ENCODE results near the gene MAGI2. TPM values are rescaled to one million over a fixed set of nuclear protein-coding genes. Genes with fewer than 3 reads are reported as not detected.

MAGI2 gene
- total RNA-seq, 6 experiments from 2014 or later = 1.2 to 4.0 (median 2.4) TPM

GRCh38 chr7:78179827-78180477, 1273.5 kb downstream of the MAGI2 start:
- TF ChIP-seq POLR2A (IDR thresholded peaks at IDR 0.05) = no peak
- TF ChIP-seq CTCF (IDR thresholded peaks at IDR 0.05) = no peak
- Histone ChIP-seq H3K36me3 (no peaks in the 10 kb centered on the region), H3K27ac (no peak overlapping the region), H3K27me3 (no peaks in the 10 kb centered on the region), H3K4me3 (no peak overlapping the region), H3K9me3 (no peaks in the 10 kb centered on the region), H3K4me1 (no peaks in the 10 kb centered on the region)
- ATAC-seq = no peak
- 74% methylated on average over 4 of the region's 4 CpGs for WGBS (ENCODE audit: insufficient coverage, low coverage, low lambda C conversion rate, missing lambda C conversion rate)
- intact Hi-C loops (cut with DNase I) = no loop called here
- no peak for DNase-seq

- WGBS (ENCODE audit: insufficient coverage, low coverage, low lambda C conversion rate, missing lambda C conversion rate) = 58% methylated on average over 5 of the region's 5 CpGs
- Histone ChIP-seq H3K27me3 (no peaks in the 10 kb centered on the region), H3K4me3 (no peak overlapping the region), H3K36me3 (no peaks in the 10 kb centered on the region), H3K27ac (no peak overlapping the region), H3K9me3 (no peaks in the 10 kb centered on the region), H3K4me1 (no peaks in the 10 kb centered on the region)
- ATAC-seq (no peak), DNase-seq (no peak)
- intact Hi-C loops (cut with DNase I) = no loop called here
- TF ChIP-seq POLR2A (IDR thresholded peaks at IDR 0.05) = no peak
- TF ChIP-seq CTCF (IDR thresholded peaks at IDR 0.05) = no peak
Measured at GRCh38 chr7:78179211-78179610, 1274.3 kb downstream of the MAGI2 start.

GRCh38 chr7:78178319-78178718, 1275.1 kb downstream of the MAGI2 start:
- Histone ChIP-seq H3K9me3 (no peaks in the 10 kb centered on the region), H3K27ac (no peak overlapping the region), H3K4me3 (no peak overlapping the region), H3K27me3 (no peaks in the 10 kb centered on the region), H3K4me1 (no peaks in the 10 kb centered on the region), H3K36me3 (no peaks in the 10 kb centered on the region)
- ATAC-seq = peak in 2 of 4 donors; percentile 45 to 56
- intact Hi-C loops (cut with DNase I) = no loop called here
- DNase-seq = no peak
- TF ChIP-seq POLR2A (IDR thresholded peaks at IDR 0.05) (no peak), CTCF (IDR thresholded peaks at IDR 0.05) (no peak)
- 38% methylated on average over 2 of the region's 2 CpGs for WGBS (ENCODE audit: insufficient coverage, low coverage, low lambda C conversion rate, missing lambda C conversion rate)

GRCh38 chr7:78176171-78176570, 1277.3 kb downstream of the MAGI2 start:
- ATAC-seq = peak in 2 of 4 donors; percentile 25 to 53
- Histone ChIP-seq H3K27me3 (no peaks in the 10 kb centered on the region), H3K4me3 (no peak overlapping the region), H3K27ac (no peak overlapping the region), H3K9me3 (no peaks in the 10 kb centered on the region), H3K36me3 (no peaks in the 10 kb centered on the region), H3K4me1 (no peaks in the 10 kb centered on the region)
- TF ChIP-seq POLR2A (IDR thresholded peaks at IDR 0.05) (no peak), CTCF (IDR thresholded peaks at IDR 0.05) (no peak)
- 56% methylated on average over 5 of the region's 5 CpGs for WGBS (ENCODE audit: insufficient coverage, low coverage, low lambda C conversion rate, missing lambda C conversion rate)
- DNase-seq = no peak
- intact Hi-C loops (cut with DNase I) = no loop called here
